Measurements from ENCODE around the gene VANGL1. TPM values are rescaled to one million over a fixed set of nuclear protein-coding genes. Genes with fewer than 3 reads are reported as not detected.

Gene VANGL1
- total and polyA plus RNA-seq, 2 of the 8 experiments (the other 6 are each of a cell fraction or from before 2014, with no cell fraction given), result 9.4 to 13.4 TPM

GRCh38 chr1:115726161-115726560 lies 84.4 kb downstream of the VANGL1 start:
- Histone ChIP-seq H3K27ac (ENCODE audit: low read depth, low read length) (no peak overlapping the region), H3K36me3 (ENCODE audit: control insufficient read depth in 2 of 4, insufficient read depth in 4 of 4, low read length in 3 of 4) (no peaks in the 10 kb centered on the region), H2BK5ac (ENCODE audit: low read depth, low read length) (no peak overlapping the region), H3K79me2 (ENCODE audit: control insufficient read depth in 1 of 2, insufficient read depth in 2 of 2, low read length in 2 of 2) (no peaks in the 10 kb centered on the region), H3K27me3 (replicated peaks in 1 of 4; ENCODE audit: control insufficient read depth in 3 of 4, extremely low read depth in 1 of 4, insufficient read depth in 3 of 4, low read length in 3 of 4) (no peaks in the 10 kb centered on the region), H3K18ac (ENCODE audit: extremely low read depth, low read length) (no peak overlapping the region), H3K23ac (ENCODE audit: insufficient read length) (no peak overlapping the region), H3K79me1 (ENCODE audit: low read depth, low read length) (no peaks in the 10 kb centered on the region), H4K20me1 (replicated peaks in 1 of 2; ENCODE audit: control insufficient read depth in 1 of 2, insufficient read depth in 2 of 2, low read length in 2 of 2) (no peaks in the 10 kb centered on the region), H4K8ac (ENCODE audit: extremely low read depth, insufficient read depth, low read length) (no peak overlapping the region), H3K23me2 (ENCODE audit: low read depth, low read length) (no peaks in the 10 kb centered on the region), H4K91ac (replicated peaks; ENCODE audit: insufficient read length, low read length) (no peak overlapping the region), H3K4me1 (replicated peaks in 1 of 4; ENCODE audit: control insufficient read depth in 3 of 4, insufficient read depth in 4 of 4, low read length in 3 of 4) (no peaks in the 10 kb centered on the region), H4K5ac (ENCODE audit: insufficient read length, low read depth, low read length) (no peak overlapping the region), H3K4me2 (ENCODE audit: insufficient read depth in 1 of 2, low read depth in 2 of 2, low read length in 2 of 2) (no peak overlapping the region), H3K4ac (replicated peaks; ENCODE audit: insufficient read length, low read depth, low read length) (no peak overlapping the region), H2BK20ac (ENCODE audit: low read length) (no peak overlapping the region), H2BK15ac (ENCODE audit: low read length) (no peak overlapping the region), H2AFZ (ENCODE audit: low read length) (no peak overlapping the region), H3K14ac (ENCODE audit: insufficient read length) (no peak overlapping the region), H3K9ac (replicated peaks in 1 of 4; ENCODE audit: extremely low read depth in 1 of 4, low read depth in 3 of 4, low read length in 3 of 4) (no peak overlapping the region), H3K4me3 (ENCODE audit: extremely low read depth in 1 of 4, insufficient read depth in 2 of 4, low read depth in 3 of 4, low read length in 4 of 4) (no peak overlapping the region), H2BK120ac (replicated peaks; ENCODE audit: low read depth, low read length) (no peak overlapping the region), H2BK12ac (ENCODE audit: low read depth, low read length) (no peak overlapping the region), H2AK5ac (ENCODE audit: low read depth, low read length) (no peak overlapping the region), H3K56ac (replicated peaks; ENCODE audit: insufficient read length, low read depth, low read length) (no peak overlapping the region), H3K9me3 (ENCODE audit: insufficient read depth in 2 of 2, low read depth in 1 of 2, low read length in 1 of 2) (no peaks in the 10 kb centered on the region)
- 93% methylated on average over 3 of the region's 3 CpGs; no CpG with 5 or more reads in 1 of the 2 experiments for WGBS, 2 experiments (ENCODE audit: extremely low coverage in 1 of 2, insufficient coverage in 1 of 2, insufficient read length in 1 of 2, insufficient replicate concordance in 2 of 2, low coverage in 1 of 2, low lambda C conversion rate in 2 of 2, missing lambda C conversion rate in 1 of 2)
- ChIA-PET POLR2A (ENCODE audit: partially characterized antibody) (no interaction called here), CTCF (ENCODE audit: partially characterized antibody) (interaction anchor here (1.5 to 2.5 kb wide), 4 partner anchors 8 to 20 kb away, joined by 4 to 9 read pairs (median 8); no protein-coding TSS in a partner anchor)
- FAIRE-seq (no peak), DNase-seq (ENCODE audit: low read depth in 1 of 2, low spot score in 2 of 2) (no peak)

Measured in H1 (cell line).